Esophagus squamous epithelium (tissue), 5 donors: Measurements from ENCODE around the gene GIT1. TPM values are rescaled to one million over a fixed set of nuclear protein-coding genes. Genes with fewer than 3 reads are reported as not detected.

Source experiments
- DNase-seq: peaks from one replicate; lab custom pipeline; 2025; lab: John Stamatoyannopoulos, UW
- H3K27ac ChIP-seq, 4 donors: fragments of 200-600 bp; sonication (generic); one replicate each; pipeline ENCODE4 v1.5.1; 2016 to 2019; ENCODE audit warnings: mild to moderate bottlenecking in 1 of 4
- H3K27me3 ChIP-seq, 4 donors: fragments of 200-600 bp; sonication (generic); 1 replicate in 3 of 4; 2 replicates in 1 of 4; pipeline versions ENCODE4 v1.5.1 to v1.6.0; 2017 to 2021; ENCODE audit warnings: antibody characterized with exemption in 1 of 4
- H3K36me3 ChIP-seq, 3 donors: fragments of 200-600 bp; sonication (generic); one replicate each; pipeline ENCODE4 v1.5.1; 2016 to 2019
- H3K4me1 ChIP-seq, 3 donors: fragments of 200-600 bp; sonication (generic); one replicate each; pipeline ENCODE4 v1.5.1; 2017 to 2019
- H3K4me3 ChIP-seq, 4 donors: fragments of 200-600 bp; sonication (generic); 1 replicate in 3 of 4; 2 replicates in 1 of 4; pipeline ENCODE4 v1.5.1; 2016 to 2019; ENCODE audit warnings: mild to moderate bottlenecking in 2 of 4, moderate library complexity in 1 of 4
- H3K9me3 ChIP-seq, 3 donors: fragments of 200-600 bp; sonication (generic); one replicate each; pipeline ENCODE4 v1.5.1; 2016 to 2019
- POLR2A ChIP-seq, 4 donors: fragments of 450-650 bp; IDR thresholded peaks; one replicate each; pipeline ENCODE4 v1.6.1; 2017; ENCODE audit warnings: antibody characterized with exemption in 4 of 4, mild to moderate bottlenecking in 4 of 4, moderate library complexity in 3 of 4
- WGBS, 2 donors: methylation state at CpG; one replicate each; pipeline ENCODE4 v1.1.5; 2018; 5-methylcytosine and 5-hydroxymethylcytosine counted together
- intact Hi-C: fragments of 100-400 bp; cut with DNase I; formaldehyde crosslinking; loops from one replicate; pipeline ENCODE4 v1.15.0; 2022
- total RNA-seq, 4 donors: library from RNA; depleted of rRNA; stranded (reverse); fragments of >200 nt; gene quantifications; one replicate each; pipeline ENCODE4 v1.1.0, GENCODE V29; 2016
- TF ChIP-seq, protein P1 (sequence below), 6 experiments: fragments of 450-650 bp in 4 of 6; fragments of 200-600 bp in 2 of 6; sonication (generic) in 2 of 6; IDR thresholded peaks; one replicate each; pipeline ENCODE4 v1.5.1; 2016 to 2019; ENCODE audit warnings: antibody characterized with exemption in 6 of 6, mild to moderate bottlenecking in 4 of 6, moderate library complexity in 4 of 6
- donor health status: DM: yes; HTN: yes; CAD: no.

GIT1 gene
- total RNA-seq, 4 donors from 2014 or later: 24.0 to 45.4 (median 29.6) TPM

DNA sequence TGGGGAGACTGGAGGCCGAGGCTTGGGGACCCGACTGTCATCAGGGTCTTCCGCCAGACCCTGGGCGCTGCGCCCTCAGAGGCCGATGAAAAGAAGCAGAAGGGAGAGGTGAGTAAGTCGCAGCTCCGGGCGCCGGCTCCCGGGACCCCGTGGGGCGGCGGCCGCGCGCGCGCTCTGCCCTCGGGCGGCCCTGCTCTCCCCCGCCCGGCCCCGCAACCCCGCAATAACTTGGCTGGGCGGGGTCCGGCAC is 22.2 kb downstream of the GIT1 start:
- intact Hi-C loops: no loop called here
- no peaks in the 10 kb centered on the region for H3K9me3 ChIP-seq
- no peak for DNase-seq
- peaks cover 0 to 7% (median 0%) of the 10 kb centered on the region in 3 donors for H3K36me3 ChIP-seq
- no peaks in the 10 kb centered on the region for H3K27me3 ChIP-seq
- whole genome bisulfite sequencing, 2 donors: 0% methylated on average over 4 of the region's 27 CpGs
- no peak for TF ChIP-seq POLR2A (IDR thresholded peaks at IDR 0.05)
- TF ChIP-seq, protein P1, sequence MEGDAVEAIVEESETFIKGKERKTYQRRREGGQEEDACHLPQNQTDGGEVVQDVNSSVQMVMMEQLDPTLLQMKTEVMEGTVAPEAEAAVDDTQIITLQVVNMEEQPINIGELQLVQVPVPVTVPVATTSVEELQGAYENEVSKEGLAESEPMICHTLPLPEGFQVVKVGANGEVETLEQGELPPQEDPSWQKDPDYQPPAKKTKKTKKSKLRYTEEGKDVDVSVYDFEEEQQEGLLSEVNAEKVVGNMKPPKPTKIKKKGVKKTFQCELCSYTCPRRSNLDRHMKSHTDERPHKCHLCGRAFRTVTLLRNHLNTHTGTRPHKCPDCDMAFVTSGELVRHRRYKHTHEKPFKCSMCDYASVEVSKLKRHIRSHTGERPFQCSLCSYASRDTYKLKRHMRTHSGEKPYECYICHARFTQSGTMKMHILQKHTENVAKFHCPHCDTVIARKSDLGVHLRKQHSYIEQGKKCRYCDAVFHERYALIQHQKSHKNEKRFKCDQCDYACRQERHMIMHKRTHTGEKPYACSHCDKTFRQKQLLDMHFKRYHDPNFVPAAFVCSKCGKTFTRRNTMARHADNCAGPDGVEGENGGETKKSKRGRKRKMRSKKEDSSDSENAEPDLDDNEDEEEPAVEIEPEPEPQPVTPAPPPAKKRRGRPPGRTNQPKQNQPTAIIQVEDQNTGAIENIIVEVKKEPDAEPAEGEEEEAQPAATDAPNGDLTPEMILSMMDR (IDR thresholded peaks at IDR 0.05): no peak
- H3K4me3 ChIP-seq: peak overlapping the region; percentile 58 to 79 (median 70)
- H3K4me1 ChIP-seq: peaks cover 18 to 79% (median 28%) of the 10 kb centered on the region in 3 donors
- peak overlapping the region; percentile 79 to 93 (median 90) for H3K27ac ChIP-seq

DNA sequence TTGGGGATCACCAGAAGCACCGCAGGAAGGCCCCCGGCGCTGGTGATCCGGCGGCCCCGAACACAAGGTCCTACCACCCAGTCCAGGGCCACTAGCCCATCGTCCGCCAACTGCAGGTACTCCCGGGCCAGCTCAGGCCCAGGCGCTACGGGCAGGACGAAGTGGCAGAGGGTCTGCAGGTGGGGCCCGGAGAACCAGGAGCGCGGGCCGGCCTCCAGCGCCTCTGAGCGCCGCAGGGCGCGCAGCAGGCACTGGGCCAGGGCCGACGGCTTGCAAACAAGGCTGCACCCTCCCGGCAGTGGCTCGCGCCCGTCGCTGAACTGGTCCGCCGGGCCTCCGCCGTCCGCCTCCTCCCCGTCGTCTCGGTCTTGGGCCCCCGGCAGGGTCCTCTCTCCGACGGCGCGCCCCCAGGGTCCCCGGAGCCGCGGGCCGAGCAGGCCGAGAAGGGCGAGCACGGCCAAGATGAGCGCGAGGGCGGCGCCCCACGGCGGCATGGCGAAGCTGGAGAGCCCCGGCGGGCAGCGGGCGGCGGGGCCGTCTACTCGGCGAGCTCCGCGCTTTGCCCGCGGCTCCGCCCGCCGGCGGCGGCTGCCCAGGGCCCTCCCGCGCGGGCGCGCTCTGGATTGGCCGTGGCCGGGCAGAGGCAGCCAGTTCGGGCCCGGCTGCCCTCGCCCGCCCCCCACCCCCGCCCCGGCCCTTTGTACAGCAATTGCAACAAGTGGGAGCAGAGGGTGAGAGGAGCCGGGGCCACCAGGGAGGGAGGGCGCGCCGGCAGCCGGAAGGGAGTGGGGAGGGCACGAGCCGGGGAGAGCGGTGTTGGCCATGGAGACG is 22.8 kb downstream of the GIT1 start, which contains the start of gene ABHD15:
ABHD15 (minus strand) TSS at position 565 of the 831 bp plus-strand sequence; CDS start at position 494, 71 bp downstream.
- Histone ChIP-seq H3K4me1 (peaks cover 14 to 79% (median 24%) of the 10 kb centered on the region in 3 donors), H3K27me3 (no peaks in the 10 kb centered on the region), H3K27ac (peak within 1 kb of the TSS; percentile 79 to 93 (median 90)), H3K36me3 (peaks cover 0 to 12% (median 0%) of the 10 kb centered on the region in 3 donors), H3K4me3 (peak within 1 kb of the TSS; percentile 58 to 79 (median 70)), H3K9me3 (no peaks in the 10 kb centered on the region)
- DNase-seq: no peak
- intact Hi-C loops: no loop called here
- 0% methylated on average over 9 of the region's 94 CpGs; no CpG with 5 or more reads in 1 of the 2 donors for WGBS, 2 donors
- TF ChIP-seq POLR2A (IDR thresholded peaks at IDR 0.05): peak in 2 of 4 donors; percentile 66 to 70
- TF ChIP-seq, protein P1 (IDR thresholded peaks at IDR 0.05): peak in 2 of 6 experiments; percentile 5 to 10

DNA sequence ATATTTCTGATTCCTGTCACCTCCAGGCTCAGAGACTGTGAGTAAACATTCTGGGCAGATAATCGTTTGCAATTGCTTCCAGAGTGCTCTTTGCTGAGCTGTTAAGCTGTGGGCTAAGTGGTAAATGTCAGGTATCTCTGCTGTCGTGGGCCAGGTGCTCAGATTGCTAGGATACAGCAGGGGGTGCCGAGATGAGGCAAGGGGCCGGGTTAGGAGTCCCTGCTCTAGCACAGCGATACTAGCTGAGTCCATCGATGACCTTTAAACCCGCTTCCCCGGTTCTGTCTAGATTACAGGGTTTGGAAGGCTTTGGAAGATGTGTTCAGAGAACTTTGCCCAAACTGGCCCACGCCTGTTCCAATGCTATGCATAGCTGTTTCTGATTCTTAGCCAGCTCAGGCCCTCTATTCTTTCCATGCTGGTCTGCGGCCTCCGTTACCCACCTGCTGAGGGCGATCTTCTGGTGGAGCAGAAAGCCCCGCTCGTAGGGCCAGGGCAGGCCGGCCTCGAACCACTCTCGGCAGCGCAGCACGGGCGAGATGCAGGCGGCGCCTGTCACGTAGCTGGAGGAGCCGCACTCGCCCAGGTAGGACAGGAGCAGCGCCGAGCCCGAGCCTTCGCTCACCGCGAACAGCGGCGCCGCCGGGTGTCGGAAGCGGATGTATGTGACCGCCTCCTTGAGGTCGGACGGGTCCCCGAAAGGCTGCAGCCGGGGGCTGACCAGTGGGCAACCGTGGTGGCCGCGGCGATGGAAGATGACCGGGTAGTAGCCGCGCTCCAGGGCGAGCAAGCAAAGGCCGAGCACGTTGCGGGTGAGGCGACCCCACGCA is 23.6 kb downstream of the GIT1 start:
- Histone ChIP-seq H3K27me3 (no peaks in the 10 kb centered on the region), H3K9me3 (no peaks in the 10 kb centered on the region), H3K36me3 (peaks cover 0 to 16% (median 0%) of the 10 kb centered on the region in 3 donors), H3K27ac (peak overlapping the region; percentile 59 to 93 (median 86)), H3K4me3 (peak overlapping the region; percentile 58 to 79 (median 70)), H3K4me1 (peaks cover 14 to 79% (median 29%) of the 10 kb centered on the region in 3 donors)
- WGBS, 2 donors: 24 to 28% methylated on average over 3 to 10 of the region's 55 CpGs
- DNase-seq: no peak
- intact Hi-C loops: no loop called here
- TF ChIP-seq, protein P1 (IDR thresholded peaks at IDR 0.05): no peak
- no peak for TF ChIP-seq POLR2A (IDR thresholded peaks at IDR 0.05)

DNA sequence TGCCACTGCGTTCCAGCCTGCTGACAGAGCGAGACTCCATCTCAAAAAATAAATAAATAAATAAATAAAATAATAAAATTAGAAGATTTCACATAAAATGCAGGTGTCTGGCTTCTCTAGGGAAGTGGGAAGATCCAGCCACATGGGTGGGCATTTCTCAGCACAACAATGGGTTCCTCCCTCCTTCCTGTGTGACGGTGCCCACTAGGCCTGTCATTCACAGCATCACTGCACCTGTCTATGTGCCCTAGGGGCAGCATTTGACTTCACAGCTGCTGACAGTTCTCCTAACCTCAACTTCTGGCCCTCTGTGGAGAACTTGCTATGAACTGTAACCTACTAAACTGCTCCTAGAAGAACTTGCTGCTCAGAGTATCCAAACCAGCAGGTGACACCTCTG is 25.6 kb downstream of the GIT1 start:
- intact Hi-C loops: no loop called here
- no peak for TF ChIP-seq POLR2A (IDR thresholded peaks at IDR 0.05)
- TF ChIP-seq, protein P1 (IDR thresholded peaks at IDR 0.05): no peak

More for the DNA sequence above, 25.6 kb downstream of the GIT1 start:
- Histone ChIP-seq H3K27me3 (no peaks in the 10 kb centered on the region), H3K9me3 (no peaks in the 10 kb centered on the region), H3K4me1 (peaks cover 7 to 59% (median 20%) of the 10 kb centered on the region in 3 donors), H3K36me3 (peaks cover 0 to 16% (median 0%) of the 10 kb centered on the region in 3 donors), H3K4me3 (no peak overlapping the region), H3K27ac (no peak overlapping the region)
- no peak for DNase-seq
- WGBS, 2 donors: 85 to 94% methylated on average over 3 of the region's 3 CpGs
